Common myeloid progenitor, CD34-positive (primary cell): ENCODE data around the gene PPP2R5C.

Experiments used
- CTCF ChIA-PET: fragments of 350-600 bp; sonication (Branson Sonifier 250); formaldehyde crosslinking; loops from one replicate; lab custom pipeline; 2021; ENCODE audit warnings: antibody characterized with exemption; lab: Charles Lee
- POLR2A ChIA-PET: fragments of 350-600 bp; sonication (Branson Sonifier 250); formaldehyde crosslinking; loops from one replicate; lab custom pipeline; 2021; ENCODE audit warnings: antibody characterized with exemption; lab: Charles Lee
- DNase-seq, 3 donors: peaks; one replicate each; pipeline versions ENCODE4 v3.0.0 to v3.0.0-alpha.2; 2013
- H3K27ac ChIP-seq, 2 experiments: 1 replicate in 1 of 2; 2 replicates in 1 of 2; pipeline ENCODE4 v1.7.0; 2013; ENCODE audit warnings: inconsistent platforms in 2 of 2, low read length in 2 of 2, mild to moderate bottlenecking in 2 of 2, low read depth in 1 of 2, moderate library complexity in 1 of 2; ENCODE audit not compliant: severe bottlenecking in 2 of 2, insufficient read depth in 1 of 2, poor library complexity in 1 of 2
- H3K27me3 ChIP-seq, 5 experiments: replicated peaks in 2 of 5; 1 replicate in 3 of 5; 2 replicates in 2 of 5; pipeline versions ENCODE4 v1.6.1 to v1.7.0; 2013; ENCODE audit warnings: low read length in 4 of 5, mild to moderate bottlenecking in 2 of 5, moderate library complexity in 2 of 5, inconsistent platforms in 1 of 5; ENCODE audit not compliant: insufficient read depth in 5 of 5, control insufficient read depth in 4 of 5
- H3K36me3 ChIP-seq, 4 experiments: 1 replicate in 2 of 4; 2 replicates in 2 of 4; pipeline versions ENCODE4 v1.6.1 to v1.7.0; 2013; ENCODE audit warnings: low read length in 3 of 4, control low read depth in 1 of 4, mild to moderate bottlenecking in 1 of 4; ENCODE audit not compliant: control insufficient read depth in 4 of 4, insufficient read depth in 4 of 4
- H3K4me1 ChIP-seq, 4 experiments: 1 replicate in 3 of 4; 2 replicates in 1 of 4; pipeline versions ENCODE4 v1.6.1 to v1.7.1; 2013; ENCODE audit warnings: low read length in 3 of 4, mild to moderate bottlenecking in 3 of 4, control low read depth in 1 of 4, inconsistent platforms in 1 of 4, moderate library complexity in 1 of 4; ENCODE audit not compliant: control insufficient read depth in 4 of 4, insufficient read depth in 4 of 4; ENCODE audit errors: control extremely low read depth in 1 of 4
- H3K4me3 ChIP-seq, 7 experiments: 1 replicate in 4 of 7; 2 replicates in 3 of 7; pipeline versions ENCODE4 v1.5.1 to v1.7.0; 2013; ENCODE audit warnings: mild to moderate bottlenecking in 7 of 7, low read length in 6 of 7, moderate library complexity in 6 of 7, inconsistent platforms in 2 of 7, low read depth in 2 of 7, control low read depth in 1 of 7; ENCODE audit not compliant: insufficient read depth in 4 of 7, control insufficient read depth in 1 of 7; ENCODE audit errors: extremely low read depth in 1 of 7
- H3K9me3 ChIP-seq, 5 experiments: 1 replicate in 4 of 5; 2 replicates in 1 of 5; pipeline versions ENCODE4 v1.6.1 to v1.7.1; 2013; ENCODE audit warnings: low read length in 4 of 5, mild to moderate bottlenecking in 2 of 5, inconsistent platforms in 1 of 5, low read depth in 1 of 5, moderate library complexity in 1 of 5; ENCODE audit not compliant: control insufficient read depth in 4 of 5, insufficient read depth in 2 of 5; ENCODE audit errors: control extremely low read depth in 1 of 5
- WGBS: methylation state at CpG from one replicate; pipeline ENCODE4 v1.1.5; 2013; ENCODE audit not compliant: insufficient coverage; 5-methylcytosine and 5-hydroxymethylcytosine counted together

Gene PPP2R5C

DNA sequence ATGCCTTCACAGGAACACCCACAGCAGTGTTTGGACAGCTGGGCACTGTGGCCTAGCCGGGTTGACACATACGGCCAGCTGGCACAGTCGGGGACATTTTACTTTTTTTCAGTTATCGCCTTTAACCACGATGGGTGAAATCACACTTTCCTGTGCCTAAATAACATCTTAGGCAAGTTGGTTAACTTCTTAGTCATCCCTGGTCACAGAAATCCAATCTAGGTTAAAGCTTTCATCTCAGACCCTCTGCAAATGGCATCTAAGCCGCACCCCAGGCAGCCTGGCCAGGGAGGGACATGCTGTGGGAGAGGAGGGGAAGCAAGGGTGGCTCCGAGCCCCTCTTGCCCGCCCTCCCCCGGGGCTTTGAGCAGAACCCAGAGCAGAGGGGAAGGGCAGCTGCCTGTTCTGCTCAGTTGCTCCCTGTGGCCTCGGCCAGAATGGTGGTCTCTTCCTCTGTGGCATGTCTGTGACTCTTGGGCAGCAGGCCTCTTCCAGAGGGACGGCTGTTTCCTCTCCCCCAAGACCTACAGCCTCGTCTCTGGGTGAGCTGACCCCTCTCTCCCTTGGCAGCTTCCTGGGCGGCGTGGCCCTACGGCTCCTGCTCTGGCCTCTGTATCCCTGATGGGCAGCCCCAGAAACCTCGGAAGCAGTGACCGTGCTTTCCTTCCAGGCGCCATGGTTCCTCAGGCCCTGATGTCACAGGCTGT lies 117.5 kb downstream of the PPP2R5C start:
- peaks cover 22 to 53% (median 51%) of the 10 kb centered on the region in 4 experiments for H3K4me1 ChIP-seq

DNA sequence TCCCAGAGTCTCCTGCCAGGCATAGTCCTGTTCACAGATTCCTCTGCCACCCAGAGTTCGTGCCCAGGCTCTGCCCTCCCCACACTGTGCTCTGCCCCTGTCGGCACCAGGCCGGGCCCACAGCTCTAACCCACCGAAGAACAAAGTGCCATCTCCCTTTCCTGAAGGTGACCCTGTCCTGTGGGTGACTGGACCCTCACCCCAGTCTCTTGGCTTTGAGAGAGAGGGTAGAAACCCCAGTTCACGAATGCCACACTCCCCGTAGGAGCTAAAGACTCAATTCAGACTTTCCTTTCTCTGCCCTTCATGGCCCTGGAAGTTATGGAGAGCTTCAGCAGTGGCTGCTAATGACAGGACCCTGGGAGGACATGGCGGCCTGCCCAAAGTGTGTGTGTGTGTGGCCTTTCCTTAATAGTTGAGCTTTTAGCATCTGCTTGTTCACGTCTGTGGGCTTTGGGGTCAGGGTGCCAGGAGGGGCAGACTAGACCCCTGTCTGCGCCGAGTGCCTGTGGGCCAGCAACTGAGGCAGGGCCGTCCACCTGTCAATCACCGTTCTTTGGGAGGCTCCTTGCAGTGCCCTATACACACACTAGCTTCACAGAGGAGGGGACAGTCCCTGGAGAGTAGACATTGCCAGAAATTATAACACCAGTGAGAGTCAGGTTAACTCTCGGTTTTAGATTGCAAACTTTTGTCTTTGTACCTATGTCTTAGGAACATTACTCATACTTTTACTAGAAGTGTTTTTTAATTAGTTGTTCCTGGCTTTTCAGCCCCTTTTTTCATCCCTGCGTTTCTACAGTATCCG lies 118.2 kb downstream of the PPP2R5C start:
- Histone ChIP-seq H3K4me1 (peaks cover 19 to 48% (median 45%) of the 10 kb centered on the region in 4 experiments), H3K9me3 (no peaks in the 10 kb centered on the region), H3K36me3 (peaks cover 8 to 26% (median 17%) of the 10 kb centered on the region in 4 experiments), H3K4me3 (no peak overlapping the region), H3K27me3 (no peaks in the 10 kb centered on the region), H3K27ac (peak overlapping the region; percentile 88 to 97)
- POLR2A ChIA-PET: interaction anchor here (0.5 to 1.3 kb wide), 5 partner anchors 26 to 1363 kb away, joined by 3 to 5 read pairs (median 3); no protein-coding TSS in a partner anchor
- CTCF ChIA-PET: interaction anchor here (0.9 to 2.9 kb wide), 14 partner anchors 8 to 173 kb away, joined by 3 to 17 read pairs (median 4); no protein-coding TSS in a partner anchor
- DNase-seq: no peak
- WGBS: 98% methylated on average over 13 of the region's 15 CpGs

More for the DNA sequence above, 117.5 kb downstream of the PPP2R5C start:
- WGBS: 50% methylated on average over 17 of the region's 18 CpGs
- ChIA-PET CTCF (interaction anchor here (0.9 to 2.9 kb wide), 13 partner anchors 9 to 107 kb away, joined by 3 to 17 read pairs (median 4); no protein-coding TSS in a partner anchor), POLR2A (interaction anchor here (0.6 to 1.3 kb wide), 4 partner anchors 25 to 465 kb away, joined by 3 to 5 read pairs (median 3); no protein-coding TSS in a partner anchor)
- Histone ChIP-seq H3K27ac (peak overlapping the region; percentile 88 to 97), H3K4me3 (no peak overlapping the region), H3K36me3 (peaks cover 4 to 18% (median 10%) of the 10 kb centered on the region in 4 experiments), H3K9me3 (no peaks in the 10 kb centered on the region), H3K27me3 (no peaks in the 10 kb centered on the region)
- peak; percentile 49 to 77 (median 63) for DNase-seq

DNA sequence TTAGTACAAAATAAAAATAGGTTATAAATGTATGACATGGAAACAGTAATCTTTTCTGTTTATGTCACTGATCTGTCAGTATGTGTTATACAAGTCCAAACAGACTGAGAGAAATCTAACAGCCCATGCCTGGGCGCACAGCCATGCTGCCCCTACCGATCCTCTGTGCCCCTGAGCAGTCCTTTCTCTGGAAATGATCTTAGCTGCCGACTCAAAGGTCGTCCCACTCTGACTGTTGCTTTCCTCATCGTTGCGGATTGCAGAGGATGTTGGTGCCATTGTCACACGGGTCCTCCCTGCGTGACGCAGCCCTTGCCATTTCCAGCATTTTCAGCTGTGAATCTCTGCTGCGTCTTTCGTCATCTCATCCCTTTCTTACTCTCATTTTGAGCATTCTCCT lies 119.9 kb downstream of the PPP2R5C start:
- no peak for DNase-seq
- CTCF ChIA-PET: interaction anchor here (1.1 kb wide), 1 partner anchor 37 kb away, joined by 3 read pairs; no protein-coding TSS in a partner anchor
- H3K9me3 ChIP-seq: peaks cover 0 to 7% (median 3%) of the 10 kb centered on the region in 5 experiments
- POLR2A ChIA-PET: interaction anchor here (0.7 kb wide), 1 partner anchor 129 kb away, joined by 3 read pairs; no protein-coding TSS in a partner anchor
- no peak overlapping the region for H3K27ac ChIP-seq
- H3K36me3 ChIP-seq: peaks cover 11 to 42% (median 27%) of the 10 kb centered on the region in 4 experiments
- no peaks in the 10 kb centered on the region for H3K27me3 ChIP-seq
- H3K4me3 ChIP-seq: no peak overlapping the region
- peaks cover 7 to 34% (median 29%) of the 10 kb centered on the region in 4 experiments for H3K4me1 ChIP-seq
- WGBS: 99% methylated on average over 11 of the region's 11 CpGs

DNA sequence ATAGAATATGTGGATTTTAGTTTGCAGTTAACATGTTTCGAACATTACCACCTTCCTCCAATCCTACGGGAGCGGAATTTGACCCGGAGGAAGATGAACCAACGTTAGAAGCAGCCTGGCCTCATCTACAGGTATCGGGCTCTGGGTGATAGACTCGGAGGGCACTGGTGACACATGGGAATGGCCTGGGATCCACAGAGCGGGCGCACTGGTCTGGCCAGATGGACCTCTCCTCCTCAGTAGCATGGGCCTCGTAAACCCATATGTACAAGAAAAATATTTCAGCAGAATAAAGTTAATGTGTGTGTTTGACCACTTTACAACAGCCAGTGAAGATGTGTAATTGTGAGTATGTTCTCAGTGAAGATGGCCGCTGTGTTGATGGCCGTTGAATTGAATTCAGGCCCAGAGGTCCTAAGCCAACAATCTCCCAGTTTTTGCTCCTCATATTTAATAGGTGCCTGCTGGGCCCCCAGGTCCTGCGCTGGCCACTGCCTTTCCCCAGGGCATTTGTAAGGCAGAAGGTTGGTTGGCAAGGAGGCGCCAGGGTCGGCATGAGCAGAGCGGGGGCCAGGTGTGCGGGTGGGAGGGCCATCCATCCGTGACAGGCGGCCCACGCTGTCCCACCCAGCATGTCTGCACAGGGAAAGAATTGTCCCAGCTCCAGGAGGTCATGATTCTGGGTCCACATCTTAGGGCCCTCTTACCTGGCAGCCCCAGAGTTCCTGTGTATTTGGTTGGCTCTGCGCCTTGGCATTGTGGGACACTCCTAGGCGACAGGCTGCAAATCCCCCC lies 120.8 kb downstream of the PPP2R5C start:
- peaks cover 5 to 27% (median 24%) of the 10 kb centered on the region in 4 experiments for H3K4me1 ChIP-seq
- CTCF ChIA-PET: interaction anchor here (1.2 kb wide), 1 partner anchor 10 kb away, joined by 3 read pairs; no protein-coding TSS in a partner anchor
- no peaks in the 10 kb centered on the region for H3K27me3 ChIP-seq
- peaks cover 0 to 10% (median 3%) of the 10 kb centered on the region in 5 experiments for H3K9me3 ChIP-seq
- H3K4me3 ChIP-seq: no peak overlapping the region
- POLR2A ChIA-PET: no interaction called here
- no peak for DNase-seq
- no peak overlapping the region for H3K27ac ChIP-seq
- peaks cover 16 to 50% (median 33%) of the 10 kb centered on the region in 4 experiments for H3K36me3 ChIP-seq
- WGBS: over 99% methylated on average over 17 of the region's 22 CpGs

DNA sequence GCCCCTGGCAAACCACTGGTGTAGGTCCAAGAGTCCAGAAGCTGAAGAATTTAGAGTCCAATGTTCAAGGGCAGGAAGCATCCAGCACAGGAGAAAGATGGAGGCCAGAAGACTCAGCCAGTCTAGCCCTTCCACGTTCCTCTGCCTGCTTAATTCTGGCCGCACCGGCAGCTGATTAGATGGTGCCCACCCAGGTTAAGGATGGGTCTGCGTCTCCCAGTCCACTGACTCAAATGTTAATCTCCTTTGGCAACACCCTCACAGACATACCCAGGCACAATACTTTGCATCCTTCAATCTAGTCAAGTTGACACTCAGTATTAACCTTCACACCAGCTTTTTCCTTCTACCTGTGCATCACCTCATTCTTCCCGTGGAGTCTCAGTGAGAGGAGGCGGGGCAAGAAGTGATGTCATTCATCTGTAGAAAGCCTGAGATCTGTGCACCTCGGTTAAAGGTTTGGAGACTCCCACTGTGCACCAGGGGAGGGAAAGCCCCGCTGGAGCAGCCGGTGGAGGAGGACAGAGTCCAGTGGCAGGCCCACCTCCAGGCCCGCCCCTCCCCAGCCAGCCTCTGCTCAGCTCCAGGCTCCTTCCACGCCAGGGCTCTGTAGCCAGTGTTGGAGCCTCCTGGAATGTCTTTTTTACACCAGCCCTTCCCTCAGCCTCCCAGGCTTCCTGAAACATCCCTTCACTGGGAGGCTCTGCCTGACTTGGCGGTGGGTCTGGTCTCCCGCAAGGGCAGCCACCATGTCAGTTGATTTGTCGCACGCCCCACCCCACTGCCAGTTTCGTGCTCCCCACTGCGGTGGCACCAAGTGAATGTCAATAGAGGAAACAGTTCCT lies 122.8 kb downstream of the PPP2R5C start:
- WGBS: 96% methylated on average over 15 of the region's 17 CpGs

More for the DNA sequence above, 122.8 kb downstream of the PPP2R5C start:
- Histone ChIP-seq H3K27me3 (no peaks in the 10 kb centered on the region), H3K9me3 (peaks cover 0 to 10% (median 3%) of the 10 kb centered on the region in 5 experiments), H3K27ac (no peak overlapping the region), H3K4me1 (peaks cover 0 to 7% (median 4%) of the 10 kb centered on the region in 4 experiments), H3K36me3 (peaks cover 19 to 64% (median 37%) of the 10 kb centered on the region in 4 experiments), H3K4me3 (no peak overlapping the region)
- ChIA-PET POLR2A (no interaction called here), CTCF (interaction anchor here (0.7 to 1.4 kb wide), 3 partner anchors 13 to 32 kb away, joined by 3 read pairs; no protein-coding TSS in a partner anchor)
- DNase-seq: no peak
